ENCODE results near the gene OR52N2. TPM values are rescaled to one million over a fixed set of nuclear protein-coding genes. Genes with fewer than 3 reads are reported as not detected.
A peak's percentile ranks its signal among the peaks of the same experiment; 100 is the strongest.

Gene OR52N2
- total RNA-seq, 5 donors from 2014 or later (not counting 1 experiment from before 2014, with no cell fraction given) = not detected

DNA sequence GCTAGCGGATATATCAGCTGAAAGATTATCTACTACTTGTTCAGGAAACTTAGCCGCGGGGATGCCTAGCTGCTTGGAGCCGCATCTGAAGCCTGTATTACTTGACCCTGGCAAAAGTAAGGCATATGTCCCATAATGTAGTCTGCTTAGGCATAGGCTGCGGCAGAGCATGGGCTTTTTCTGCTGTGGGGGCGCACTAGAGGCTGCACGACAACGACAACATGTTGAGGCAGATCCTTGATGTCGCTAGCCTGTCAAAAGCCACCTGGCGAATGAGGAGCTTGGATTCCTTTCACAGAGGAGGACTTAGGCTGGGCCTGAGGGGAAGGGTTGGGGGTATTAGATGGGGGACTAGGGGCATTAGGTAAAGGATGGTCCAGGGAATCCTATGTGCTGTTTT is 1.1 kb upstream of the OR52N2 start:
- ATAC-seq (replicated peaks in 1 of 4) = no peak
- CTCF ChIA-PET = interaction anchor here (0.6 to 1.1 kb wide), 3 partner anchors 9 to 207 kb away, joined by 3 to 4 read pairs (median 4); no protein-coding TSS in a partner anchor
- Histone ChIP-seq H3K4me3 (ENCODE audit: control insufficient read depth in 1 of 2, extremely low read depth in 1 of 2, low read length in 1 of 2) (no peak overlapping the region), H3K36me3 (ENCODE audit: control insufficient read depth in 2 of 2, extremely low read depth in 1 of 2, insufficient read depth in 1 of 2, low read length in 1 of 2) (no peaks in the 10 kb centered on the region), H3K27me3 (replicated peaks in 1 of 2; ENCODE audit: control insufficient read depth in 2 of 2, extremely low read depth in 1 of 2, insufficient read depth in 2 of 2, low read length in 1 of 2) (peaks cover 0 to 13% of the 10 kb centered on the region in 2 experiments), H3K9me3 (no peaks in the 10 kb centered on the region), H3K27ac (ENCODE audit: low read length) (no peak overlapping the region), H3K4me1 (ENCODE audit: control insufficient read depth in 1 of 2, extremely low read depth in 1 of 2, insufficient read depth in 2 of 2, low read length in 2 of 2) (peaks cover 0 to 10% of the 10 kb centered on the region in 2 experiments)
- no peaks in the 10 kb centered on the region for H3K36me3 Mint-ChIP-seq
- peaks cover 24 to 26% of the 10 kb centered on the region in 2 donors for H3K27me3 Mint-ChIP-seq
- H3K4me1 Mint-ChIP-seq = peaks cover 9 to 11% (median 11%) of the 10 kb centered on the region in 3 donors
- H3K4me3 Mint-ChIP-seq = no peak overlapping the region
- WGBS (ENCODE audit: insufficient coverage) = 48% methylated on average over 8 of the region's 10 CpGs
- POLR2A ChIA-PET = no interaction called here
- H3K9me3 Mint-ChIP-seq = peaks cover 8 to 14% (median 12%) of the 10 kb centered on the region in 3 donors
- peak in 1 of 35 experiments; percentile 2 for DNase-seq
- no peak overlapping the region for H3K27ac Mint-ChIP-seq

DNA sequence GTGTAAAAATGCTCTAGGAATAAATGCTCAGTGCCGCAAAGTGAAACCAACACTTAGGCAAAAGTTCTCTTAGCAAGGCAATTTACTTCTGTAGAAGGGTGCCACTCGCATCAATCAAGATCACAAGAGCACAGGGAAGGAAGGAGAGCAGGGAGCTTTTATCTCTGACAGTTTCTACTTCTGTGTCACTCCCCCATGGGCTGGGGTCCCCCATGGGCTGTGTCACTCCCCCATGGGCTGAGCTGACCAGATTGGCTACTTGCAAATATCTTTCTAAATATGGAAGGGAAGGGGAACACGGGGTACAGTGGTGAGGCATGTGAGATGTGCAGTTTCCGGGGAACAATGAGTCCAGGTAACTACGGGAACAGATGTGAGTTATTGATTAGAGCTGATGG is 397 bp downstream of the OR52N2 start:
- ATAC-seq (replicated peaks in 1 of 4) (peak in 3 of 4 experiments; percentile 17 to 60 (median 35)), DNase-seq (peak in 2 of 35 experiments; percentile 7 to 20)
- Mint-ChIP-seq H3K27me3 (peaks cover 18 to 26% of the 10 kb centered on the region in 2 donors), H3K9me3 (peaks cover 2 to 4% (median 3%) of the 10 kb centered on the region in 3 donors), H3K4me1 (peaks cover 9 to 11% (median 11%) of the 10 kb centered on the region in 3 donors), H3K36me3 (no peaks in the 10 kb centered on the region), H3K27ac (peak overlapping the region in 1 of 2 donors; percentile 25), H3K4me3 (peak overlapping the region; percentile 85 to 87 (median 86))
- Histone ChIP-seq H3K4me3 (ENCODE audit: control insufficient read depth in 1 of 2, extremely low read depth in 1 of 2, low read length in 1 of 2) (peak overlapping the region; percentile 65 to 81), H3K9me3 (no peaks in the 10 kb centered on the region), H3K36me3 (ENCODE audit: control insufficient read depth in 2 of 2, extremely low read depth in 1 of 2, insufficient read depth in 1 of 2, low read length in 1 of 2) (no peaks in the 10 kb centered on the region), H3K4me1 (ENCODE audit: control insufficient read depth in 1 of 2, extremely low read depth in 1 of 2, insufficient read depth in 2 of 2, low read length in 2 of 2) (peaks cover 0 to 10% of the 10 kb centered on the region in 2 experiments), H3K27ac (ENCODE audit: low read length) (no peak overlapping the region), H3K27me3 (replicated peaks in 1 of 2; ENCODE audit: control insufficient read depth in 2 of 2, extremely low read depth in 1 of 2, insufficient read depth in 2 of 2, low read length in 1 of 2) (peaks cover 0 to 13% of the 10 kb centered on the region in 2 experiments)
- ChIA-PET CTCF (interaction anchor here (0.6 to 1.7 kb wide), 9 partner anchors 8 to 1173 kb away, joined by 3 to 9 read pairs (median 4); partner anchors contain the start of gene TRIM5 (in 1 of the 2)), POLR2A (no interaction called here)
- 16% methylated on average over 3 of the region's 5 CpGs for WGBS (ENCODE audit: insufficient coverage)

DNA sequence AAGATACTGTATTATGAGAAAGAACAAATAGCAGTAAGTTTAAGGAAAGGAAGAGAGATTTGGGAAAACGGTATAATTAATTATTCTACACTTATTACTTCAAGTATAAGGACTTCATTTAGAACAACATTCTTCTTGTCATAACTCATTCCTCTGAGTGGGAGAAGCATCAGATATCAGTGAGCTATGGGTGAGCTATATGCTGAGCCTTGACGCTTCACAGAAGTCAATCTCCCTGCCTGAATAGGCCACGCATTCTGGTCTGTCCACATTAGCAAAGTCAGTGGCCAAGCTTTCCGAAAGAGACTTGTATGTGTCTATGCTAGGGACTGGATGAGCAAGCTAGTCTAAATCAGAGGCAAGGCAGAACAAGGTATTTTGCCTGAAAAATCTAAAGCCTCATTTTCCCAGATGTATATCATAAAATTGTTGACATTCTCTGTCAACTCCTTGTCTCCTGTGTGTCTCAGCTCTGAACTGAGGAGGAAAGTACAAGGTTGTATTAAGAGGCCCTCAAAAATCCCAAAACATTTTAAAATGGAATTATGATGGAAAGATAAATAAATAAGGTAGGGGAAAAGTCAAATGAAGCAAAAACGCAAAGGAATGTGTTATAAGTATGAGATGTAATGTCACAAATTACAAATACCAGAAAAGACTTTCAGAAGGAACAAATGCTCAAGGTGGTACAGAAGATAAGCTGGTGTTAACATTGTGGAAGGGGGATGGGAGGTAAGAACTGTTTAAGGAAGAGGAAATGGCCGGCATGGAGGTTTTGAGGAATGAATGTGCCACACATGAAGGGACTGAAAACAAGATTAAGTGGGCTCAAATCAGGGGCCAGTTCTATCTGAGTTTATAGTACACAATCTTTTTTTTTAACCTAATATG is 1.4 kb downstream of the OR52N2 start:
- ATAC-seq (replicated peaks in 1 of 4) (no peak), DNase-seq (no peak)
- peaks cover 0 to 13% of the 10 kb centered on the region in 2 experiments for H3K27me3 ChIP-seq (replicated peaks in 1 of 2; ENCODE audit: control insufficient read depth in 2 of 2, extremely low read depth in 1 of 2, insufficient read depth in 2 of 2, low read length in 1 of 2)
- no peak overlapping the region for H3K27ac ChIP-seq (ENCODE audit: low read length)
- H3K9me3 ChIP-seq = no peaks in the 10 kb centered on the region
- 100% methylated on average over 3 of the region's 6 CpGs for WGBS (ENCODE audit: insufficient coverage)
- Mint-ChIP-seq H3K9me3 (no peaks in the 10 kb centered on the region), H3K4me1 (peaks cover 9 to 15% (median 11%) of the 10 kb centered on the region in 3 donors), H3K4me3 (no peak overlapping the region), H3K27me3 (peaks cover 18 to 22% of the 10 kb centered on the region in 2 donors), H3K27ac (no peak overlapping the region), H3K36me3 (no peaks in the 10 kb centered on the region)
- H3K4me1 ChIP-seq (ENCODE audit: control insufficient read depth in 1 of 2, extremely low read depth in 1 of 2, insufficient read depth in 2 of 2, low read length in 2 of 2) = peaks cover 0 to 10% of the 10 kb centered on the region in 2 experiments
- no peak overlapping the region for H3K4me3 ChIP-seq (ENCODE audit: control insufficient read depth in 1 of 2, extremely low read depth in 1 of 2, low read length in 1 of 2)
- ChIA-PET POLR2A (interaction anchor here in 1 of 2 donors (0.6 kb wide), 1 partner anchor 1166 kb away, joined by 5 read pairs; no protein-coding TSS in a partner anchor), CTCF (interaction anchor here (0.6 to 1.7 kb wide), 13 partner anchors 9 to 1807 kb away, joined by 3 to 9 read pairs (median 3); partner anchors contain the start of gene TRIM5 (in 1 of the 2))
- no peaks in the 10 kb centered on the region for H3K36me3 ChIP-seq (ENCODE audit: control insufficient read depth in 2 of 2, extremely low read depth in 1 of 2, insufficient read depth in 1 of 2, low read length in 1 of 2)

DNA sequence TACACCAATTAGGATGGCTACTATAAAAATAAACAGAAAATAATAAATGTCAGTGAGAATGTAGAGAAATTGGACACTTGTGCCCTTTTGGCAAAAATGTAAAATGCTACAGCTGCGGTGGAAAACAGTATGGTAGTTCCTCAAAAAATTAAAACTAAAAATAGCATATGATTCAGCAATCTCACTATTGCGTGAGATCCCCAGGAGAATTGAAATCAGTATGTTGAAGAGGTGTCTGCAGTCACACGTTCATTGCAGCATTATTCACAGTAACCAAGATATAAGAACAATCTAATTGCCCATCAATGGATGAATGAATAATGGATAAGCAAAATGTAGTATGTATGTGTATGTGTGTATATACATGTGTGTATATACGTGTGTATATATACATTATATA is 6.8 kb downstream of the OR52N2 start:
- no peak for DNase-seq
- ChIA-PET POLR2A (no interaction called here), CTCF (interaction anchor here in 1 of 2 donors (0.5 kb wide), 1 partner anchor 209 kb away, joined by 3 read pairs; no protein-coding TSS in a partner anchor)
- Mint-ChIP-seq H3K4me1 (peaks cover 9 to 19% (median 15%) of the 10 kb centered on the region in 3 donors), H3K36me3 (no peaks in the 10 kb centered on the region), H3K27ac (no peak overlapping the region), H3K4me3 (no peak overlapping the region), H3K9me3 (no peaks in the 10 kb centered on the region), H3K27me3 (peaks cover 2 to 4% of the 10 kb centered on the region in 2 donors)
- no peaks in the 10 kb centered on the region for H3K36me3 ChIP-seq (ENCODE audit: control insufficient read depth in 2 of 2, extremely low read depth in 1 of 2, insufficient read depth in 1 of 2, low read length in 1 of 2)
- ATAC-seq (replicated peaks in 1 of 4) = no peak
- WGBS (ENCODE audit: insufficient coverage) = no CpG with 5 or more reads among the region's 4 CpGs
- no peaks in the 10 kb centered on the region for H3K9me3 ChIP-seq
- H3K27ac ChIP-seq (ENCODE audit: low read length) = no peak overlapping the region
- H3K4me3 ChIP-seq (ENCODE audit: control insufficient read depth in 1 of 2, extremely low read depth in 1 of 2, low read length in 1 of 2) = no peak overlapping the region
- no peaks in the 10 kb centered on the region for H3K27me3 ChIP-seq (replicated peaks in 1 of 2; ENCODE audit: control insufficient read depth in 2 of 2, extremely low read depth in 1 of 2, insufficient read depth in 2 of 2, low read length in 1 of 2)
- H3K4me1 ChIP-seq (ENCODE audit: control insufficient read depth in 1 of 2, extremely low read depth in 1 of 2, insufficient read depth in 2 of 2, low read length in 2 of 2) = peaks cover 0 to 2% of the 10 kb centered on the region in 2 experiments

DNA sequence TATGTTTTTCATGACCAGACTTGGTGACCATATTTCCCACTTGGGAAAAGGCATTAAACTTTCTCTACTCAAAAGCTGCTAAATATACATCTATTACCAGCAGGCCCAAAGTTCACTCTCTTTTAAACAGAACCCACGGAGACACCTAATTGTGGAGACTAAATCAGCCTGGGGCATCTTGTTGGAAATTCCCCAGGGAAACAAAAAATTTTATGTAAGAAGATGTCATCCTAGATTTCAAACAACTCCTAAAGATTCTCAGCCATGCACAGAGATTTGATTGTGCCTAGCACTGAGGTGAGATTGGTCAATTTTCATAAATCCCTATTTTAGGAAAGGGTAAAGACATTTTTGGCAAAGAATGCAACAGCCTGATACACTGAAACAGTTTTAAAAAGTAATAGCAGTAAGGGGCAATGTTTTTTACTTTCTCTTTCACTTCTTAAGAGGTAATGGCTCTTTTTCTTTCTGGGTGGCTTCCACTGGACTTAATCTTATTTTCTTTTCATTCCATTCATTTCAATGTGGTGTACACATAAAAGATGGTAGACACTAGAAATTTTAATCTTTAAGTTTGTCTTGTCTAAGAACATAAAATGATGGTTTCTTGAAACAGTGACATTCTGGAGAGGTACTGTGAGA is 9.6 kb downstream of the OR52N2 start:
- DNase-seq (peak in 1 of 35 experiments; percentile 6), ATAC-seq (replicated peaks in 1 of 4) (peak in 1 of 4 experiments; percentile 35)
- H3K27ac ChIP-seq (ENCODE audit: low read length) = no peak overlapping the region
- ChIA-PET CTCF (interaction anchor here in 1 of 2 donors (0.7 to 1.2 kb wide), 2 partner anchors 8 to 13 kb away, joined by 3 read pairs; no protein-coding TSS in a partner anchor), POLR2A (no interaction called here)
- peaks cover 9 to 19% (median 15%) of the 10 kb centered on the region in 3 donors for H3K4me1 Mint-ChIP-seq
- H3K27me3 Mint-ChIP-seq = peaks cover 0 to 5% of the 10 kb centered on the region in 2 donors
- peak overlapping the region in 1 of 2 donors; percentile 72 for H3K27ac Mint-ChIP-seq
- no peaks in the 10 kb centered on the region for H3K9me3 ChIP-seq
- no peaks in the 10 kb centered on the region for H3K27me3 ChIP-seq (replicated peaks in 1 of 2; ENCODE audit: control insufficient read depth in 2 of 2, extremely low read depth in 1 of 2, insufficient read depth in 2 of 2, low read length in 1 of 2)
- peaks cover 0 to 3% (median 0%) of the 10 kb centered on the region in 3 donors for H3K9me3 Mint-ChIP-seq
- H3K4me3 Mint-ChIP-seq = peak overlapping the region; percentile 69 to 79 (median 71)
- peaks cover 0 to 2% of the 10 kb centered on the region in 2 experiments for H3K4me1 ChIP-seq (ENCODE audit: control insufficient read depth in 1 of 2, extremely low read depth in 1 of 2, insufficient read depth in 2 of 2, low read length in 2 of 2)
- peaks cover 4% of the 10 kb centered on the region for H3K36me3 Mint-ChIP-seq
- no peak overlapping the region for H3K4me3 ChIP-seq (ENCODE audit: control insufficient read depth in 1 of 2, extremely low read depth in 1 of 2, low read length in 1 of 2)
- H3K36me3 ChIP-seq (ENCODE audit: control insufficient read depth in 2 of 2, extremely low read depth in 1 of 2, insufficient read depth in 1 of 2, low read length in 1 of 2) = no peaks in the 10 kb centered on the region
- no CpG with 5 or more reads among the region's 1 CpG for WGBS (ENCODE audit: insufficient coverage)
